Measurements from ENCODE around the gene FUT1.
A peak's percentile ranks its signal among the peaks of the same experiment; 100 is the strongest.

- no peak for TF ChIP-seq EZH2 (IDR thresholded peaks at IDR 0.05)
- peak; percentile 70; the same call in 1 of the 2 replicates for TF ChIP-seq POLR2AphosphoS5 (IDR thresholded peaks at IDR 0.05; ENCODE audit: borderline replicate concordance, low read depth, low read length)
Measured at GRCh38 chr19:48795055-48795684, 42.7 kb upstream of the FUT1 start.

All from SK-N-MC (cell line).